Endodermal cell (in vitro differentiated cells): Measurements from ENCODE around the gene FOXI2. TPM values are rescaled to one million over a fixed set of nuclear protein-coding genes. Genes with fewer than 3 reads are reported as not detected.

Source experiments
- DNase-seq: peaks from one replicate; pipeline ENCODE4 v3.0.0-alpha.2; 2017
- H3K27ac ChIP-seq: 2 replicates; pipeline ENCODE4 v1.5.1; 2013; ENCODE audit warnings: mild to moderate bottlenecking, low read depth, low read length, moderate library complexity
- H3K27me3 ChIP-seq: 2 replicates; pipeline ENCODE4 v1.6.1; 2013; ENCODE audit warnings: mild to moderate bottlenecking, low read length, moderate library complexity; ENCODE audit not compliant: insufficient read depth, control insufficient read depth, poor library complexity, severe bottlenecking
- H3K36me3 ChIP-seq: 2 replicates; pipeline ENCODE4 v1.7.0; 2013; ENCODE audit warnings: mild to moderate bottlenecking, low read length, moderate library complexity; ENCODE audit not compliant: control insufficient read depth, insufficient read depth
- H3K4me1 ChIP-seq: one replicate; pipeline ENCODE4 v1.7.0; 2013; ENCODE audit warnings: low read length; ENCODE audit not compliant: control insufficient read depth, insufficient read depth
- H3K4me3 ChIP-seq: 2 replicates; pipeline ENCODE4 v1.5.1; 2013; ENCODE audit warnings: mild to moderate bottlenecking, low read length, moderate library complexity
- H3K9ac ChIP-seq: 2 replicates; pipeline ENCODE4 v1.6.1; 2013; ENCODE audit warnings: mild to moderate bottlenecking, low read length, moderate library complexity; ENCODE audit not compliant: poor library complexity, severe bottlenecking; ENCODE audit errors: extremely low read depth
- H3K9me3 ChIP-seq: 2 replicates; pipeline ENCODE4 v1.6.1; 2013; ENCODE audit warnings: mild to moderate bottlenecking, low read length, moderate library complexity; ENCODE audit not compliant: control insufficient read depth
- H3K27ac Mint-ChIP-seq: 2 replicates; pipeline ENCODE4 v1.8.0; 2020; ENCODE audit warnings: mixed read lengths
- H3K27me3 Mint-ChIP-seq: 2 replicates; pipeline ENCODE4 v1.8.0; 2021; ENCODE audit warnings: mild to moderate bottlenecking, mixed read lengths; ENCODE audit not compliant: insufficient read depth
- H3K36me3 Mint-ChIP-seq: 2 replicates; pipeline ENCODE4 v1.8.0; 2020; ENCODE audit warnings: low read depth, mixed read lengths
- H3K4me1 Mint-ChIP-seq: 2 replicates; pipeline ENCODE4 v1.8.0; 2020; ENCODE audit warnings: mixed read lengths
- H3K4me3 Mint-ChIP-seq: 2 replicates; pipeline ENCODE4 v1.8.0; 2020; ENCODE audit warnings: mild to moderate bottlenecking, moderate library complexity, mixed read lengths
- H3K9me3 Mint-ChIP-seq: 2 replicates; pipeline ENCODE4 v1.8.0; 2020; ENCODE audit warnings: mild to moderate bottlenecking, mixed read lengths
- CTCF ChIP-seq: fragments of 200-600 bp; sonication (generic); conservative IDR thresholded peaks from 2 replicates; pipeline ENCODE4 v1.5.0; 2021; ENCODE audit warnings: antibody characterized with exemption, mild to moderate bottlenecking
- WGBS, 2 experiments: methylation state at CpG; one replicate each; pipeline versions ENCODE4 v1.1.5 to v1.1.7; 2013; ENCODE audit warnings: missing lambda C conversion rate in 2 of 2, mixed read lengths in 1 of 2; ENCODE audit not compliant: insufficient coverage in 1 of 2, insufficient read length in 1 of 2; 5-methylcytosine and 5-hydroxymethylcytosine counted together
- total RNA-seq, 2 donors: library from RNA; stranded (reverse); fragmentation: NEBNext Ultra II Directional in 1 of 2; extraction: Animal tissue kit (Norgen Biotek cat#: 25700) in 1 of 2; gene quantifications; 2 replicates in 1 of 2; 3 replicates in 1 of 2; pipeline ENCODE4 v1.2.1, GENCODE V29; 2021

The FOXI2 gene
- total RNA-seq, 2 donors from 2014 or later: 1.0 to 14.8 TPM

GRCh38 chr10:127736222-127736914 is 617 bp upstream of the FOXI2 start:
- peaks cover 93% of the 10 kb centered on the region for H3K27me3 Mint-ChIP-seq
- H3K4me1 ChIP-seq: no peaks in the 10 kb centered on the region
- peaks cover 13% of the 10 kb centered on the region for H3K4me1 Mint-ChIP-seq
- H3K27ac ChIP-seq: no peak overlapping the region
- H3K27ac Mint-ChIP-seq: no peak overlapping the region
- H3K9me3 Mint-ChIP-seq: no peaks in the 10 kb centered on the region
- DNase-seq: peak; percentile 85
- no peak for TF ChIP-seq CTCF
- peak overlapping the region; percentile 55 for H3K4me3 ChIP-seq
- H3K9ac ChIP-seq: no peak overlapping the region
- no peaks in the 10 kb centered on the region for H3K36me3 ChIP-seq
- H3K27me3 ChIP-seq: peaks cover 97% of the 10 kb centered on the region
- peak overlapping the region; percentile 65 for H3K4me3 Mint-ChIP-seq
- 1 to 2% methylated on average over 35 to 66 of the region's 66 CpGs for WGBS, 2 experiments
- H3K9me3 ChIP-seq: no peaks in the 10 kb centered on the region
- peaks cover 5% of the 10 kb centered on the region for H3K36me3 Mint-ChIP-seq

GRCh38 chr10:127737563-127738511 is 852 bp downstream of the FOXI2 start:
- no peaks in the 10 kb centered on the region for H3K9me3 ChIP-seq
- Mint-ChIP-seq H3K36me3 (peaks cover 5% of the 10 kb centered on the region), H3K27me3 (peaks cover 90% of the 10 kb centered on the region), H3K27ac (no peak overlapping the region), H3K4me3 (peak overlapping the region; percentile 65), H3K9me3 (no peaks in the 10 kb centered on the region), H3K4me1 (peaks cover 13% of the 10 kb centered on the region)
- H3K36me3 ChIP-seq: no peaks in the 10 kb centered on the region
- no peak for TF ChIP-seq CTCF
- no peak overlapping the region for H3K27ac ChIP-seq
- DNase-seq: peak; percentile 72
- WGBS, 2 experiments: 19 to 23% methylated on average over 26 to 59 of the region's 59 CpGs
- H3K4me1 ChIP-seq: no peaks in the 10 kb centered on the region
- peaks cover 97% of the 10 kb centered on the region for H3K27me3 ChIP-seq
- peak overlapping the region; percentile 55 for H3K4me3 ChIP-seq
- H3K9ac ChIP-seq: no peak overlapping the region

GRCh38 chr10:127738512-127739424 is 1.8 kb downstream of the FOXI2 start:
- Histone ChIP-seq H3K27ac (no peak overlapping the region), H3K9ac (no peak overlapping the region), H3K36me3 (no peaks in the 10 kb centered on the region), H3K4me3 (no peak overlapping the region), H3K27me3 (peaks cover 97% of the 10 kb centered on the region), H3K9me3 (no peaks in the 10 kb centered on the region), H3K4me1 (no peaks in the 10 kb centered on the region)
- 32 to 52% methylated on average over 29 to 59 of the region's 59 CpGs for WGBS, 2 experiments
- Mint-ChIP-seq H3K27ac (no peak overlapping the region), H3K9me3 (no peaks in the 10 kb centered on the region), H3K36me3 (peaks cover 5% of the 10 kb centered on the region), H3K4me1 (peaks cover 10% of the 10 kb centered on the region), H3K4me3 (peak overlapping the region; percentile 65), H3K27me3 (peaks cover 90% of the 10 kb centered on the region)
- DNase-seq: peak; percentile 73
- no peak for TF ChIP-seq CTCF
